ENCODE results near the gene MACROD1. TPM values are rescaled to one million over a fixed set of nuclear protein-coding genes. Genes with fewer than 3 reads are reported as not detected.

MACROD1 gene
- polyA plus RNA-seq, 4 donors, result 15.1 to 23.2 (median 19.5) TPM

DNA sequence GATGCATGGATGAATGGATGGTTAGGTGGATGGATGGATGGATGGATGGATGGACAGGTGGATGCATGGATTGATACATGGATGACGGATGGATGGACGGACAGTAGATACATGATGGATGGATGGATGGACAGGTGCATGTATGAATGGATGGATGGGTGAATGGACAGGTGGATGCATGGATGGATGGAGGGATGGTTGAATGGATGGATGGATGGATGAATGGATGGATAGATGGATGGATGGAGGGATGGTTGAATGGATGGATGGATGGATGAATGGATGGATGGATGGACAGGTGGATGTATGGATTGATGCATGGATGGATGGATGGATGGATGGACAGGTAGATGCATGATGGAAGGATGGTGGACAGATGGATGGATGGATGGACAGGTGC, 51.7 kb downstream of the MACROD1 start:
- no peak for DNase-seq (ENCODE audit: low read depth in 4 of 4, low spot score in 2 of 4)

- no peak for DNase-seq (ENCODE audit: low read depth in 4 of 4, low spot score in 2 of 4)
Measured at GRCh38 chr11:64113462-64113780, 52.5 kb downstream of the MACROD1 start.

GRCh38 chr11:64112771-64113461, 53.0 kb downstream of the MACROD1 start:
- no peak for DNase-seq (ENCODE audit: low read depth in 4 of 4, low spot score in 2 of 4)

GRCh38 chr11:64110465-64111375, 55.2 kb downstream of the MACROD1 start:
- DNase-seq (ENCODE audit: low read depth in 4 of 4, low spot score in 2 of 4), result no peak

GRCh38 chr11:64109332-64109731, 56.6 kb downstream of the MACROD1 start:
- DNase-seq (ENCODE audit: low read depth in 4 of 4, low spot score in 2 of 4), result no peak

DNA sequence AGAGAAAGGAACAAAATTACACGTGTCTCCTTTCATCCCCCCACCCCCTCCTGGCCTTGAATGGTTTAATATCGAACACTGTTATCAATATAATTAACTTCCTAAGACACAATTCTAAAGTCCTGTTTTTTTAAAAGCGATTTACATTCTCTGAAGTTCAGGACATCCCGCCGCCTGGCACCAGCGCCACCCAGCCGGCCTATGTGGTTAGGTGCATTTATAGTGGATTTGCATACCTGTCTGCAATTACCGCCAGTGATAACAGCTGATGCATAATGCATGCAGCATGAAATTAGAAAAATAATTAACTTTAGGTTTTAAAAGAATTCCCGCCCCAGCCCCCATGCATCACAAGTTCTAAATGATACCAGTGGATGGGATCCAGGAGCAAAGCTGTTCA, 58.6 kb downstream of the MACROD1 start:
- DNase-seq (ENCODE audit: low read depth in 4 of 4, low spot score in 2 of 4), result no peak

GRCh38 chr11:64104632-64105031, 61.3 kb downstream of the MACROD1 start:
- no peak for DNase-seq (ENCODE audit: low read depth in 4 of 4, low spot score in 2 of 4)

GRCh38 chr11:64103277-64103985, 62.5 kb downstream of the MACROD1 start:
- DNase-seq (ENCODE audit: low read depth in 4 of 4, low spot score in 2 of 4), result no peak

DNA sequence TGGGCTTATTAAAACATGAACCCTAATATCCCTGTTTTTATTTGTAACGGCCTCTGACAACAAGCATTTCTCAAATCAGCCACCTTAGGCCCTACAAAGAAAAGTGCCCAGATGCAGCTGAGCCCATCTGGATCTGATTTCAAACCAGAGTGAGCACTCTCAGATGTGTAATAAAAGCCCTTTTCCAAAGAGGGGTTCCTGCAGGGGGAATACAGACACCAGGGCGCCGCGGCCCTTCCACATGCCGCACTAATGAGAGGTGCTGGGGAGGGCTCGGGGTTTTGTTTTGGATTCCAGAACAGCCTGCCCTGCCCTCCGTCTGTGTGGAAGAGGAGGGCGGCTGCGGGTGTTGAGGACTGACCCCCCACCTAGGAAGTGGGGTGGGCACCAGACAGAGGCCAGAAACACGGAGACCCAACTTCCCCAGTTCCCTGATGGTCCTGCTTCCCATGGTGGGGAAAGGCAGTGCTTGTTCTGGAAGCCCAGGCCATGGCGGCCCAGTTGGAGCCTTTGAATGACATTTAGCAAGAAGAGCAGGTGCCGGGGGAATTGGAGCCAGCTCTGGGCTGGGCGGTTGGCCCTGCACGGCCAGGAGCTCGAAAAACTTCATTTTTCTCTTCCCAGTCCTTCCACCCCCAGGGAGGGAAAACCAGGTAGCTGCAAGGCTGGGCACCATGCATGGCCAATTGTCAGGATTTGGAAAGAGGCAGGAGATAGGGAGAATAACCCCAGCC, 63.7 kb downstream of the MACROD1 start:
- no peak for DNase-seq (ENCODE audit: low read depth in 4 of 4, low spot score in 2 of 4)

DNA sequence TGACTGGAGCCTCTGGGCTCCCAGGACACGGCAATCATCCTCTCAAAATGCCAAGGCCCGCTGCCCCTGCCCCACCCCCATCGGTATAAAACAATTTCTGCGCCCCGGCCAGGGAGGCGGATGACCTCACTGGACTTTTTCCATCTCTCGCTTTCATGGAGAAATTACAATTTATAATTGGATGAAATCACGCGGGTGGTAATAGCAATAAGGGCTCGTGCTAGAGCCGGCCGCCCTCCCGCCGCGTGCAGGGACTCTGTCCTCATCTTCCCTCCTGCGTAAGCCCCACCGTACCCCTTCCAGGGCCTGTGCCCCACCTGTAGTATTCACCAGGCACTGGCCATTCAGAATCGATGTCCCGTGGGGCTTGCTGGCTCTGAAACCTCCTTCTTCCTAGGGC, 64.5 kb downstream of the MACROD1 start:
- DNase-seq (ENCODE audit: low read depth in 4 of 4, low spot score in 2 of 4), result no peak

GRCh38 chr11:64100782-64101353, 65.0 kb downstream of the MACROD1 start:
- no peak for DNase-seq (ENCODE audit: low read depth in 4 of 4, low spot score in 2 of 4)

DNA sequence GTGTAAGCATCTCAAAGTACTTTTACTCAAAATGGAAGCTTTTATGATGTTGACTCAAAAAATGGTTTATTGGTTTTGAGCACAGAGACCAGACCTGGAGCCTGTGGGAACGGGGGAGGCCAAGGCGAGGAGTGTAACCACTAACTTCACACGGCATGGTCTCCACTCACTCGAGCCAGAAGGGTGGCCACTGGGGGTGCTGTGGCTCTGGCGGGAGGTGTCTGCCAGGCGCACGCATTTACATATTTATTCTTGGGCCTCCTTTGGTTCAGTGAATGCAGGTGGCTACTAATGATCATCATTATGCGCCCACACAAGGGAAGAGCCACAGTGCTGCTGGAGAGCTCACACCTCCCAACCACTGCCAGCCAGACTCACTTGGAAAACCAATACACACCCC, 65.6 kb downstream of the MACROD1 start:
- DNase-seq (ENCODE audit: low read depth in 4 of 4, low spot score in 2 of 4), result no peak

DNA sequence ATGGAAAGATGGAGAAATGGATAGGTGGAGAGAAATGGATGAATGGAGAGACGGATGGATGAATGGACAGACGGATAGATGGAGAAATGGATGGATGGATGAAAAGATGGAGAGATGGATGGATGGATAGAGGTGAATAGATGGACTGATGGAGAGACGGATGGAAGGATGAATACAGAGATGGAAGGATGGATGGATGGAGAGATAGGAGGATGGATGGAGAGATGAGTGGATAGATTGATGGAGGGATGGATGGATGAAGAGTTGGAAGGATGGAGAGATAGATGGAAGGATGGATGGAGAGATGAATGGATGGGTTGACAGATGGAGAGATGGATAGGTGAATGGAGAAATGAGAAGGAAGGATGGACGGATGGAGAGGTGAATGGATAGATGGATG, 66.5 kb downstream of the MACROD1 start:
- no peak for DNase-seq (ENCODE audit: low read depth in 4 of 4, low spot score in 2 of 4)

DNA sequence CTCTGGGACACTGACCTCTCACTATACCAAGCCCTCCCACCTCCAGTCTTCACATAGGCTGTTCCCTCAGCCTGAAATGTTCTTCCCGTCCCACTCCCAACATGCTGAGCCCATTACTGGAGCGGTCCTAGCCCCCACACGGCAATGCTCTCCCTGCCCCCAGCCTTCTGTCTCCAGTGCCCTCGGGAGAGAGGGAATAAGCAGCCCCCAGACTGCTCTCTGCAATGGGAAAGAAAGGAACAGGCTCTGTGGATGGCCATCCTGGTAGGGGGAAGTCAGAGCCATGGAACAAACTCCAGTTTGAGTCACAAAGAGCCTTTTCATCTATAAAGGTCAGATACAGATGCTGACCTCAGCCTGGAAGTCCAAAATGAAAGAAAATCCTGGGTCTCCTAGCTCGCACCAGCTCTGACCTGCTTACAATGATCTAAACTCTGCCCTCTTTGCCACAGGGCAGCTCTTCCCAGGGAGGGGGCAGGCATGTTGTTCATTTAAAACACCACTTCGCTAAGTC, 67.5 kb downstream of the MACROD1 start:
- DNase-seq (ENCODE audit: low read depth in 4 of 4, low spot score in 2 of 4), result no peak

DNA sequence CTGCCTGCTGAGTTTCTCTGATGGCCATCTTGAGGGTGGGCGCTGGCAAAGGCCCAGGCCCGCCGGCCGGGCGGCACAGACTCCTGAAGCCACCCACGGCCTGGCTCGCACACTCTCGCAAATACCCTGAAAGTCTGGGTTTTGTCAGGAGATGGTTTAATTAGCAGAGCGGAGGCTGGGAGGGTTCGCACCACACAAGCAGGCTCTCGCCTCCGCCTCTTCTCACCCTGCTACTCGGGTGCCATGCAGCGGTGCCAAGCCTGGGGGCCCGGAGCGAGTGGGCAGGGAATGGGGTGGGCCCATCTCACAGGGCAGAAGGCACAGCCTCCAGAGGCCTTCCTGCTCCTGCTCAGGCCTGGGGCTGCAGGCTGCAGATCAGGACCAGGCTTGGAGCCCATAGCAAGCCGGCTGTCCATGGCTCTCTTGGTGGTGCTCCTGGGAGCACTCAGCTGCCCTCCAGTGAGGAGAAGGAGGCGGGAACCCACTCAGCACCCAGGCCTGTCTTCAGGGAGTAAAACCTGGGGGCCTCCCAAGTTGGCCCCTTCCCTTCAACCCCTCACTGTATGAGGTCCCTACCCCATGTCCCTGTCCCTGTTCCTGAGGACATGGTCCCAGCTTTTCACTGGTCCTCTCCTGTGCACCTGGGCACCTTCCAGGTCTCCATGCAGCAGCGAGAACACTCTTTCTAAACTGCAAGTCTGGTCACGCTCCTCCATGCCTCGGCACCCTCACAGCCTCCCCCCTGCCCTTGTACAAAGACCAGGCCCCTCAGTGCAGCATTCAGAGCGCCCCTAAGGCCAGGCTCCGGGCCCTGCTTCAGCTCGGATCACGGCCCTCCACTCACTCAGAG, 68.2 kb downstream of the MACROD1 start:
- no peak for DNase-seq (ENCODE audit: low read depth in 4 of 4, low spot score in 2 of 4)

DNA sequence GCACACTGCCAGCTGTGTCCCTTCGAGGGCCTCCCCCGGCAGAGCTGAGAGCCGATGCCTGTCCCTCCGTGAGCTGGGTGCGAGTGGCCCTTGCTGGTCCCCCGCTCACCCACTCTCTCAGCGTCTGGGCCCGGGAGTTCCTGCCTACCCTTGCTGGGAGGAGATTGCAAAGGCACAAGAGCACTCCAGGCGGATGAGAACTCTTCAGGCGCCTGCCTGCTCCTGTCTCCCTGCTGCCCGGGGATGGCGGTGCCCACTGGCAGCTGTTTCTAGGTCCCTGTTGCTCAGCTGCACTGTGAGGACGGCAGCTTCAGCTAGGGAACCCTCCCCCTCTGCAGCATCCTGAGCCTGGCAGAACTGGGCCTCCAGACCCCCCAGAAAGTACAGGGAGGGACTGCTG, 69.1 kb downstream of the MACROD1 start:
- DNase-seq (ENCODE audit: low read depth in 4 of 4, low spot score in 2 of 4), result no peak

- DNase-seq (ENCODE audit: low read depth in 4 of 4, low spot score in 2 of 4), result no peak
Measured at GRCh38 chr11:64095949-64096348, 70.0 kb downstream of the MACROD1 start.

- DNase-seq (ENCODE audit: low read depth in 4 of 4, low spot score in 2 of 4), result no peak
Measured at GRCh38 chr11:64095273-64095817, 70.6 kb downstream of the MACROD1 start.

Data from left renal cortex interstitium (tissue), 4 donors.